ENCODE data around the gene PHC2.
A peak's percentile ranks its signal among the peaks of the same experiment; 100 is the strongest.

The PHC2 gene

GRCh38 chr1:33349778-33350610 lies 80.9 kb downstream of the PHC2 start:
- TF ChIP-seq CTCF (IDR thresholded peaks at IDR 0.05) (no peak), ZFX (IDR thresholded peaks at IDR 0.05; ENCODE audit: borderline replicate concordance) (no peak)
- H3K27ac ChIP-seq: peak overlapping the region; percentile 91

GRCh38 chr1:33349081-33349759 lies 81.7 kb downstream of the PHC2 start:
- TF ChIP-seq CTCF (IDR thresholded peaks at IDR 0.05): no peak
- no peak for TF ChIP-seq ZFX (IDR thresholded peaks at IDR 0.05; ENCODE audit: borderline replicate concordance)
- H3K27ac ChIP-seq: peak overlapping the region; percentile 91

GRCh38 chr1:33348676-33349080 lies 82.2 kb downstream of the PHC2 start:
- no peak for TF ChIP-seq CTCF (IDR thresholded peaks at IDR 0.05)
- H3K27ac ChIP-seq: peak overlapping the region; percentile 91

- peak overlapping the region; percentile 91 for H3K27ac ChIP-seq
- TF ChIP-seq ZFX (IDR thresholded peaks at IDR 0.05; ENCODE audit: borderline replicate concordance): no peak
- TF ChIP-seq CTCF (IDR thresholded peaks at IDR 0.05): no peak
These were observed 82.7 kb downstream of the PHC2 start for GRCh38 chr1:33348194-33348593.

GRCh38 chr1:33347650-33347992 lies 83.3 kb downstream of the PHC2 start:
- TF ChIP-seq ZFX (IDR thresholded peaks at IDR 0.05; ENCODE audit: borderline replicate concordance) (no peak), CTCF (IDR thresholded peaks at IDR 0.05) (no peak)
- peak overlapping the region; percentile 91 for H3K27ac ChIP-seq

- peak overlapping the region; percentile 91 for H3K27ac ChIP-seq
- TF ChIP-seq ZFX (IDR thresholded peaks at IDR 0.05; ENCODE audit: borderline replicate concordance) (no peak), CTCF (IDR thresholded peaks at IDR 0.05) (no peak)
These were observed 83.8 kb downstream of the PHC2 start for GRCh38 chr1:33346927-33347649.

All from 22Rv1 (cell line).